GM12892 (cell line): Measurements from ENCODE around the gene SH3D19.

Experiments used
- DNase-seq: peaks from one replicate; pipeline ENCODE4 v3.0.0; 2011; ENCODE audit not compliant: insufficient read length
- FAIRE-seq: peaks from 2 replicates; lab custom pipeline; 2011; peaks lifted over from hg19 to GRCh38; lab: Jason Lieb, UNC
- POLR2A ChIP-seq: IDR thresholded peaks from 2 replicates; pipeline ENCODE4 v1.6.1; 2011; ENCODE audit warnings: low read depth, low read length, control low read depth
- POLR2AphosphoS5 ChIP-seq: IDR thresholded peaks from 2 replicates; pipeline ENCODE4 v1.6.1; 2011; ENCODE audit warnings: low read depth, low read length, control low read depth
- TAF1 ChIP-seq: IDR thresholded peaks from 2 replicates; pipeline ENCODE4 v1.6.1; 2011; ENCODE audit warnings: low read depth, mild to moderate bottlenecking, control low read depth, low read length, borderline replicate concordance

SH3D19 gene

GRCh38 chr4:151198748-151199147 is 126.7 kb downstream of the SH3D19 start:
- no peak for TF ChIP-seq POLR2A
- TF ChIP-seq TAF1, result no peak
- DNase-seq, result no peak
- no peak for FAIRE-seq

- TF ChIP-seq POLR2A, result no peak
- no peak for TF ChIP-seq TAF1
- no peak for TF ChIP-seq POLR2AphosphoS5
- no peak for FAIRE-seq
- no peak for DNase-seq
These were observed 128.2 kb downstream of the SH3D19 start for GRCh38 chr4:151197247-151197646.

- DNase-seq, result no peak
- no peak for FAIRE-seq
- TF ChIP-seq POLR2A (no peak), POLR2AphosphoS5 (no peak), TAF1 (no peak)
These were observed 129.6 kb downstream of the SH3D19 start for GRCh38 chr4:151195801-151196200.

GRCh38 chr4:151193414-151193813 is 132.0 kb downstream of the SH3D19 start:
- TF ChIP-seq POLR2A (no peak), POLR2AphosphoS5 (no peak), TAF1 (no peak)
- FAIRE-seq, result no peak
- no peak for DNase-seq

- TF ChIP-seq TAF1, result no peak
- no peak for TF ChIP-seq POLR2AphosphoS5
- TF ChIP-seq POLR2A, result no peak
- no peak for DNase-seq
- FAIRE-seq, result no peak
These were observed 132.7 kb downstream of the SH3D19 start for GRCh38 chr4:151192556-151193235.

- DNase-seq, result no peak
- FAIRE-seq, result no peak
- TF ChIP-seq POLR2A (no peak), POLR2AphosphoS5 (no peak), TAF1 (no peak)
These were observed 140.6 kb downstream of the SH3D19 start for GRCh38 chr4:151184523-151185458.

GRCh38 chr4:151182455-151182996 is 142.9 kb downstream of the SH3D19 start:
- FAIRE-seq (no peak), DNase-seq (no peak)
- TF ChIP-seq POLR2AphosphoS5 (no peak), POLR2A (no peak), TAF1 (no peak)

- FAIRE-seq (no peak), DNase-seq (no peak)
- TF ChIP-seq POLR2AphosphoS5 (no peak), POLR2A (no peak), TAF1 (no peak)
These were observed 148.7 kb downstream of the SH3D19 start for GRCh38 chr4:151176685-151177084.

GRCh38 chr4:151175754-151176631 is 149.4 kb downstream of the SH3D19 start:
- DNase-seq (no peak), FAIRE-seq (no peak)
- no peak for TF ChIP-seq TAF1
- no peak for TF ChIP-seq POLR2AphosphoS5
- TF ChIP-seq POLR2A, result no peak

- no peak for TF ChIP-seq TAF1
- TF ChIP-seq POLR2AphosphoS5, result no peak
- TF ChIP-seq POLR2A, result no peak
- FAIRE-seq (no peak), DNase-seq (no peak)
These were observed 150.2 kb downstream of the SH3D19 start for GRCh38 chr4:151175233-151175632.

GRCh38 chr4:151174784-151175183 is 150.6 kb downstream of the SH3D19 start:
- no peak for FAIRE-seq
- DNase-seq, result no peak
- TF ChIP-seq POLR2AphosphoS5 (no peak), POLR2A (no peak), TAF1 (no peak)
